Left ventricle myocardium inferior (tissue), 1 donor: ENCODE data around the gene TRIM15. TPM values are rescaled to one million over a fixed set of nuclear protein-coding genes. Genes with fewer than 3 reads are reported as not detected.
A peak's percentile ranks its signal among the peaks of the same experiment; 100 is the strongest.

Source experiments
- DNase-seq: peaks from one replicate; pipeline ENCODE4 v3.0.0-alpha.2; 2020
- H3K27ac ChIP-seq: fragments of 200-600 bp; replicated peaks from 2 replicates; pipeline ENCODE4 v1.8.0; 2021
- H3K27me3 ChIP-seq: fragments of 200-600 bp; 2 replicates; pipeline ENCODE4 v1.8.0; 2021; ENCODE audit warnings: low read depth
- H3K36me3 ChIP-seq: fragments of 200-600 bp; 2 replicates; pipeline ENCODE4 v1.8.0; 2021
- H3K4me1 ChIP-seq: fragments of 200-600 bp; 2 replicates; pipeline ENCODE4 v1.8.0; 2021
- H3K4me3 ChIP-seq: fragments of 200-600 bp; 2 replicates; pipeline ENCODE4 v1.8.0; 2021; ENCODE audit warnings: mild to moderate bottlenecking, moderate library complexity
- H3K9me3 ChIP-seq: fragments of 200-600 bp; replicated peaks from 2 replicates; pipeline ENCODE4 v1.8.0; 2021
- CTCF ChIP-seq: fragments of 200-600 bp; IDR thresholded peaks from 2 replicates; pipeline ENCODE4 v1.8.0; 2021; ENCODE audit warnings: antibody characterized with exemption, mild to moderate bottlenecking, borderline replicate concordance
- intact Hi-C: fragments of 100-400 bp; cut with micrococcal nuclease; formaldehyde crosslinking; loops from one replicate; pipeline ENCODE4 v1.11.0; 2022
- total RNA-seq: library from RNA; stranded (reverse); fragmentation: NEBNext Ultra II Directional; extraction: Animal tissue kit (Norgen Biotek cat#: 25700); gene quantifications from one replicate; pipeline ENCODE4 v1.2.1, GENCODE V29; 2021
- donor health status: DM: no; HTN: yes; CAD: no; lungs with severe emphysema.

TRIM15 gene
- total RNA-seq, 1 donor from 2014 or later, result not detected

DNA sequence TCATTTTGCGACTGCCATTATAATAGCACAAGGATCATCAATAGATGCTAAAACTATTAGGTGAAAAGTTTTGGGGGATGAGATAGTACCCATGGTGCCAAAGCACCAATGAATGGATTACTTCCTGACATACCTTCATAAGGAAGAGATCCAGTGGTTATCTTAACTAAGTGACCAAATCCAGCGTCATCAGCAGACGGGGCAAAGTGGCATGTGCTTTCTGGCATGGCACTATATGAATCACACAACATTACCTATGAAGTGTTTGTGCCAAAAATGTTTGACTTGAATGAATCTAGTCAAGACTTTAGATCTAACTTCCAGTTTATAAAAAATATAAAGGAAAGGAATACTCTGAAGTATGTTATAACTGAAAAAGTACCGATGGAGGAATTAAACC is 39.0 kb downstream of the TRIM15 start:
- Histone ChIP-seq H3K36me3 (peaks cover 33% of the 10 kb centered on the region), H3K9me3 (no peaks in the 10 kb centered on the region), H3K4me3 (no peak overlapping the region), H3K27me3 (no peaks in the 10 kb centered on the region), H3K4me1 (peaks cover 50% of the 10 kb centered on the region), H3K27ac (no peak overlapping the region)
- intact Hi-C loops, result no loop called here
- DNase-seq, result no peak
- TF ChIP-seq CTCF, result no peak

GRCh38 chr6:30204116-30204515 is 40.8 kb downstream of the TRIM15 start:
- Histone ChIP-seq H3K36me3 (peaks cover 15% of the 10 kb centered on the region), H3K27ac (no peak overlapping the region), H3K9me3 (no peaks in the 10 kb centered on the region), H3K27me3 (no peaks in the 10 kb centered on the region), H3K4me1 (peaks cover 63% of the 10 kb centered on the region), H3K4me3 (no peak overlapping the region)
- DNase-seq, result no peak
- intact Hi-C loops, result no loop called here
- TF ChIP-seq CTCF, result no peak

DNA sequence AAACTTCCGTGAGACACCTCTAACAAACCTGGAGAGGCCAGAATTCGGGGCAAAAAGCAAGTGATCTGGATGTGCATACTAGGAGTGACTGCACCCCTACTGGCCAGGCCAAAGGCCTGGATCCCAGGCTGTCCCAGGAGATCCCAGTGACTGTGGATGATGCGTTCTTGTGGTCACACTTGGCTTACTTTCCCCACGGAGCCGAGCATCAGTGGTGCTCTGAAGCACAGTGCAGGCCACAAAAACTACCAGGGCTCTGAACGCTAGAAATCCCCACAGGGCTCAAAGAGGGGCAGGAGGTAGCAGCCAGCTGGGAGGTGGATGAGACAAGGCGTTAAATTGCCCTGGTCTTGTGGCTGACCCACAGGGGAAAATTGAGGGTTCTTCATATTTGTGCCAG is 42.8 kb downstream of the TRIM15 start:
- no peak for TF ChIP-seq CTCF
- peaks cover 66% of the 10 kb centered on the region for H3K4me1 ChIP-seq
- peak overlapping the region; percentile 75 for H3K27ac ChIP-seq
- no peaks in the 10 kb centered on the region for H3K27me3 ChIP-seq
- H3K9me3 ChIP-seq, result no peaks in the 10 kb centered on the region
- no peak for DNase-seq
- no peaks in the 10 kb centered on the region for H3K36me3 ChIP-seq
- no peak overlapping the region for H3K4me3 ChIP-seq
- intact Hi-C loops, result no loop called here

DNA sequence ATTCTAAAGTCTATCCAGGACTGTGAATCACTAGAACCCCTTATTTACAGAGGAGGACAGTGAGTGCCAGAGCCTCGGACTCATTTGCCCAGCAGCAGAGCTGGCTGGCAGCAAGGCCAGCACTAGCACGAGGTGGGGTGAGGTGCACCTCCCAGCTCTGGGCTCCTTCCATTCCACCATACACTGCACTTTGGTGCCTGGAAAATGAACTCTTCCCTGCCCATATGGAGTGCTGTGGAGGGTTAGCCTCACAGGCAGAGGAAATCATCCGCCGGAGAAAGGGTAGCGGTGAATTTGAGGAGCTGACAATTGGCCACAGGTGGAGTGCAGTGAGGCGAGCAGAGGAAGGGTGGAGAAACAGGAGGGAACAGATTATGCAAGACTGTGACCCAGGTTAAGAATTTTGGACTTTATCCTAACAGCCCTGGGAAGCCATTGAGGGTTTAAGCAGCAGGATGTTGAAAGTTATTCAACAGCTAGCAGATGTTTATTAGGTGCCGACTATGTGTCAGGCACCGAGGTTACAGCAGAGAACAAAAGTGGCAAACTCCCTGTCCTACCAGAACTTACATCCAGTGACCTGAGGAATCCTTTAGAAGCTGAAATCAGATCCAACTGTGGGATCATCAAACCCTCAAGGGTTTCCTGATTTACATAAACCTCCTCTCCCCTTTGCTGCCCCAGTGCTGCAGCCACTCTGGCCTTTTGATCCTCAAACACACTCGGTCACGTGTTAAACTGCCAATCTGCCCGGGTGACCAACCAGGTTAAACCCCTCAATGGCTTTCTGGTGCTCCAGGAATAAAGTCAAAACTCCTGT is 43.7 kb downstream of the TRIM15 start:
- Histone ChIP-seq H3K27me3 (no peaks in the 10 kb centered on the region), H3K4me3 (peak overlapping the region; percentile 18), H3K9me3 (no peaks in the 10 kb centered on the region), H3K27ac (peak overlapping the region; percentile 75), H3K36me3 (no peaks in the 10 kb centered on the region), H3K4me1 (peaks cover 67% of the 10 kb centered on the region)
- intact Hi-C loops, result no loop called here
- DNase-seq, result no peak
- no peak for TF ChIP-seq CTCF

DNA sequence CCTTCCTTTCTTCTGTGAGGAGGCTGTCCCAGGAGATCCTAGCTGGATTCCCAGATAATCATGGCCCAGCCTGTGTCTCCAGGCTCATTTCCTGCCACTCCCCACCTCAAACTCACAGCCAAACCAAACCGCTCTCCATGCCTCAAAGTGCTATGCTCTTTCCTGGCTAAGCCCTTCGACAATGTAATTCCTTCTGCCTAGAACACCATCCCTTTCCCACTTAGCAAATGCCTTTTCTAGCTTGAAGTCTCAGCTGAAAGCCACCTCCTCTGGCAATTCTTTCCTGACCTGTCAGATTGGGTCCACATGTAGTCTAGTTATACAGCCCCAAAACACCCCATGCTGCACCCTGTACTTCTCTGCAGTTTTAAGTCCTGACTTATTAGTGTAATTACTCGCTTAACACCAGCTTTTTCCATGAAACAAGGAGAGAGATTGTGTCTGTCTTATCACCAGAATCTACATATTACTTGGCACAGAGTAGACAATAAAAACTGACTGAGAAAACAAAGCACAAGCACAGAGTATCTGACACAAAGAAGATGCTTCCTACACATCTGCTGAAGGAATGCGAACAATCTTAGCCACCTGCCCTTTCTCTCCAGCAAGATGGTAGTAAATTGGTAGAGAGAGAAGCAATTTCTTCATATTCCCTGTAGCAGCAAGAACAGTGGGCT is 44.4 kb downstream of the TRIM15 start:
- Histone ChIP-seq H3K4me3 (peak overlapping the region; percentile 18), H3K27me3 (no peaks in the 10 kb centered on the region), H3K4me1 (peaks cover 70% of the 10 kb centered on the region), H3K9me3 (no peaks in the 10 kb centered on the region), H3K36me3 (no peaks in the 10 kb centered on the region), H3K27ac (peak overlapping the region; percentile 75)
- intact Hi-C loops, result no loop called here
- no peak for DNase-seq
- no peak for TF ChIP-seq CTCF
